D341Med (cell line): ENCODE data around the gene RPN2.

ENCODE experiments used
- DNase-seq: peaks from one replicate; pipeline ENCODE4 v3.0.0; 2012; ENCODE audit warnings: low spot score

RPN2 gene

DNA sequence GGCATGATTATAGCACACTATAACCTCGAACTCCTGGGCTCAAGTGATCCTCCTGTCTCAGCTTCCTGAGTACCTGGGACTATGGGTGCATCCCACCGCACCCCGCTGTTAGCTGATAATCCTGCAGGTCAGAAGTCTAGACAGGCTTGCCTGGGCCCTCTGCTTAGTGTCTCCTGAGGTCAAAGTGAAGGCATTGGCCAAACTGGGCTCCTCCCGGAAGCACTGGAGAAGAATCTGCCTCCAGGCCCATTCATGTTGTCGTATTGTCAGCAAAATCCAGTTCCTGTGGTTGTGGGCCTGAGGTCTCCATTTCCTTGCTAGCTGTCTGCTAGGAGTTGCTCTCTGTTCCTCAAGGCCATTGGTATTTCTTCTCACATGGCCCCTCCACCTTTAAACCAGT, 6.6 kb downstream of the RPN2 start:
- no peak for DNase-seq

DNA sequence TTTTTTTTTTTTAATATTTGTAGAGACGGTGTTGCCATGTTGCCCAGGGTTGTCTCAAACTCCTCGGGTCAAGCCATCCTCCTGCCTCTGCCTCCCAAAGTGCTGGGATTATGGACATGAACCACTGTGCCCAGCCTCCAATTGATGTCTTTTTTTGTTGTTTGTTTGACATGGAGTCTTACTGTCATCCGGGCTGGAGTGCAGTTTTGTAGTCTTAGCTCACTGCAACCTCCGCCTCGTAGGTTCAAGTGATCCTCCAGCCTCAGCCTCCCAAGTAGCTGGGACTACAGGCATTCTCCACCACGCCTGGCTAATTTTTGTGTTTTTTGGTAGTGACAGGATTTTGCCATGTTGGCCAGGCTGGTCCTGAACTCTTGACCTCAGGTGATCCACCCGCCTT, 9.7 kb downstream of the RPN2 start:
- DNase-seq: no peak

DNA sequence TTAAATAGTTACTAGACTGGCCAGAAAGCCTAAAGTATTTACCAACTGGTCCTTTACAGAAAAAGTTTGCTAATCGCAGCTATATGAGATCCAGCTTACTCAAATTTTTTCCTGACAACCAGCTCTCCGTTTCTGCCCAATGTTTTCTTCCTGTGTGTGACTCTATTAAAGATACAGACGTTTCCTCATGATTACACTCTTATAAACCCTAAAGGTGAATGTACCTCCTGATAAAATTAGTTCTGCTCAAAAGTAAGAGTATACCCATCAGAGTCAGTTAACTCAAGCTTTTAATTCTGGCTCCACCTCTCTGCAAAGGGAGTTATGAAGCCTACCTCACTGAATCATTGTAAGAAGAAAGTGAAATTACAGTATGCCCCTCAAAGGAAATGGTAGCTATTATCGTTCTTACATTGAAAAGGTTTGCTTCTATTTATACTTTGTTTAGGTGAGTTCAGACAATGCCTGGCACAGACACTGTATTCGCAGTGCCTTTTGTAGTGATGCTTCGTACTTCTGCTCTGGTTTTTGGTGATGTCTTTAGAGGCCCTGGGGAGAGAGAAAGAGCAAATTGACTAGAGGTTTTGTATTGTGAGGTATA, 10.4 kb downstream of the RPN2 start:
- DNase-seq: no peak

DNA sequence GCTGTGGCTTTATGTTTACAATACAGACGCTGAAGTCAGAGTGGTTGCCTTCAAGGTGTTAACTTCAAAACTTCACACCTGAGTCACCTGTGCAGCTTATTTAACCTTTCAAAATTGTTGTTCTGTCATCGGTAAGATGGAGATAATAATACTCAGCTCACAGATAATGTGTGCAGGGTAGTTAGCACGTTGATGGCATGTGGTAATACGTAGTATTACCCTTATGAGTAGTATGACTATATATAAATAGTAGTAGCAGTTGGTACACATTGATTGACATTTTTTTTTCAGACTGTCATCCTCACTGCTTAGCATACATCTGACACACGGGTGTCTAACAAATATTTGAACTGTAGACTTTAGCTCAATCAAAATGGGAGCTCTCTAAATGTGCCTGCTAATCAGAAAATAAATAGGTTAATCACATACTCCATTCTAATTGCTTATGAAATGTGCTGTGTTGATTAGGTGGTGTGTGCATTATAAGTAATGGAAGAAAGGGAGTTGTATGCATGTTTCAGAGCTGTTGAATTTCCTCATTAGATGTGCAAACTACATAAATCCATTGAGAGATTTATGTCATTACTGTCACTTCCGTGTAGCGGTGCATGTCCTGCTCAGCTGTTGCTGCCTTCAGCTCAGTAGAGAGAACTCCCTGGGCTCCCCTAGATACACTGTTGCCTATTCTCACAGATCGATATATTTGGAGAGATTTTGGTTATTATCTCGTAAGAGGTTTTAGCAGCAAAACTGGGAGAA, 11.4 kb downstream of the RPN2 start:
- no peak for DNase-seq

DNA sequence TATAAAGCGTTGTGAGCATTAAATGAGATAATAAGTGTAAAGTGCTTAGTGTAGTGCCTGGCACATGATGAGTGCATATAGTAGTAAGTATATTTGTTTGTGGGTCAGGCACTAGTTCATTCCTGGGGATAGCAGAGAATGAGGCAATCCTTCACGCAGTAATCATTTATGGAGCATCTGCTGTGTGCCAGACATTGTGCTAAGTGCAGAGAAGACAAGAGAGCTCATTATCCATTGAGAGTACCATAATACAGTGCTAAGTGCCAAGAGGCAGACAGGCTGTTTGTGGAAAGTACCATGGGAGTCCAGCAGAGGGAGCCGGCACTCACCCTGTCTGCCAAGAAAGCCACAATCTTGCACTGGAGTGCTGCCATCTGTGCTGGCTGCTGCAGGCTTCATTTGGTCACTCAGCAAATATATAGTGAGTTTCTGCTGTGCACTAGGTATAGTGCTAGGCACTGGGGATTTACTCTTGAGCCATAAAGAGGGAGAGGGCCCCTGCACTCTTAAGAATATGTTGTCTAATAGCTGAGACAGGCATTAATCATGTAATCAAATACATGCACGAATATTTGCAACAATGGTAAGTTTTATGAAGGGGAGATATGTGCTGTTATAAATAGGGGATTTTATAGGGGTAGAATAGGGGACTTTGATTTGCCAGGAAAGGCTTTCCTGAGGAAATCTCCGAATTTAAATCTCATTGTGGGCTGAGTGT, 13.2 kb downstream of the RPN2 start:
- DNase-seq: peak; percentile 89

DNA sequence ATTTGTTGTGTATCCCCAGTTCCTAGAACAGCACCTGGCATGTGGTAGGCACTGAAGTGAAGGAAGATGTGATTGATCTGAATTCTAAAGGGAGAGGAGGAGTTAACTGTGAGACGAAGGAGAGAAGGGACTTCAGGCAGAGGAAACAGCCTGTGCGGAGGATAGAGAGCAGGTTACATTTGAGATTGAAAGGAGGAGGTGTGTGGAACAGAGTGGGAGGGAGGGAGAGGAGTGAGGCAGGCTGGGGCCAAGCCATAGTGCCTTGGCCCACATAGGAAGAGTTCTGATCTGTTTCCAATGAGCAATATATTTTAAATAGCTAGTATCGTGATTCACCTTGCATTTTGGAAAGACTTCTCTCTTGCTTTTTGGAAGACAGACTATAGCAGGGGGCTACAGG, 14.1 kb downstream of the RPN2 start:
- no peak for DNase-seq

DNA sequence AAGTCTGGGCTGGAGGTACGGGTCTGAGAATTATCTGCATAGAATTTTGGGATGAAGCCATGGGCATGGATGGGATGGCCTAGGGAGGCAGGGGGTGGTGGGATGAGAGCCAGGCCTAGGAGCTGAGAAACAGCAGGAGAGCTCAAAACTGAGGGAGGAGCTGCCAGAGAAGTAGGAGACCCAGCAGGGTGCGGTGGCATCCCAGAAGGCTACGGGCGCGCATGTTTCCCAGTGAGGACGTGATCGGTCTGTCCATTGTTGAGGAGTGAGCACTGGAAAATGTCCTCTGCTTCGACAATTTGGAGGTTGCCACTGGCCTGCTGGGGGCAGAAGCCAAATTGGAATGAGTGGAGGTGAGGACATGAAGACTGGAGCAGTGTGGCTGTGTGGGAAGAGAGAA, 14.7 kb downstream of the RPN2 start:
- no peak for DNase-seq

DNA sequence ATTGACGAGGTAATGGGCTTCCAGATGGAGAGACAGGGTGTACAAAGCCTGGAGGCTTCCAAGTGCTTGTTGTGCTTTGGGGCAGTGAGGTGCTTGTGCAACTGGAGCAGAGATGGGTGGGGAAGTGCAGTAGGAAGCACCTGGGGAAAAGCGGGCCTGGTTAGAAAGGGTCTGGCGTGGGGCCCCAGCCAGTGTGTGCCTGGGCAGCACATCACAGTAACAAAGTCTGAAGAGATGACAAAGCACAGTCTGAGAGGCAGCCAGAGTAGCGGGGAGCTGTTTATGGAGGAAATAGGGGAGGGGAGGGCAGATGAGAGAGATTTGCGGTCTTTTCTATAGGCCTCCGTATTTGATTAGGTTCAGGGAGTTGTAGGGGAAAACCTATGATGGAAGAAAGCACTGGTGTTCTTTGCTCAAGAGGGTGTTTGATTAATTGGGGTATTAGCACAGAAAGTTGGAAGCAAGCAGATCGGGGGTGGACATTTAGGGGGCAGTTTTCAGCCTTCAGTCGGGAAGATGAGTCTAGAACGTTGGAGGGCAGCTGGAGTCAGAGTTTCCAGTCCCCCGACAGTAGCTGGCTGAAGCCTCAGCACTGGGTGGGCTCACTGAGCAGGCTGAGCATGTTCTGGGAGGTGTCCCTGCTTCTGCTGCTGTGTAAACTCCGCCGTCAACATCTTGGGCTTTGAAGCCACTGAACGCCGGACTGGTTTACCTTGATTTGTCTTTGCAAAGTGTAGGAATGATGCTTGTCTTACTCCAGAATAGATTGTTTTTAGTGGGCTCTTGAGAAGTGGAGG, 15.7 kb downstream of the RPN2 start:
- DNase-seq: no peak

DNA sequence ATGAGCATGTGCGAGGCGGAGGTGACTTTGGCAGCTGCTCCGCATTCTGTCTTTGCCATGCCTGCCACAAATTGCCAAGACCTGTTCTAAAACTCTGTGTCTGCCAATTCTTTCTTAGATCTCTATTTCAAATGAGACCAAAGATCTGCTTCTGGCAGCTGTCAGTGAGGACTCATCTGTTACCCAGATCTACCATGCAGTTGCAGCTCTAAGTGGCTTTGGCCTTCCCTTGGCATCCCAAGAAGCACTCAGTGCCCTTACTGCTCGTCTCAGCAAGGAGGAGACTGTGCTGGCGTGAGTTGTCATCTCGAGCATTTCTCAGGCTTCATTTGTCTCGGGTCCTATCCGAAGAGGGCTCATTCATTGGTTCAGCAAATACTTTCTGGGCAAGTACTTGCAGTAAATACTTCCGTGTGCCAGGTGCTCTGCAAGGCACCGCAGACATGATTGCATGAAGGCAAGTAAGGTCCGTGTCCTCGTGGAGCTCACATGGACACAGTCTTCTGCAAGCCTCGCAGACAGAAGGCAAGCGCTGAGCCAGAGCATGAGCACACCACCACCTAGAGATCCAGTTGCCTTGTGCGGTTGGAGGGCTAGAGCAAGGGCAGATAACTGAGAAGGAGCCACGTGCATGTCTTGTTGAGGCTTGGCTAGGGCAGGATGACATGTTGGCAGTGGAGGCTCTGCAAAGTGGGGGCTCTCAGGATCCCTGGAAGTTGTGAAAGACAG, 20.0 kb downstream of the RPN2 start:
- no peak for DNase-seq

DNA sequence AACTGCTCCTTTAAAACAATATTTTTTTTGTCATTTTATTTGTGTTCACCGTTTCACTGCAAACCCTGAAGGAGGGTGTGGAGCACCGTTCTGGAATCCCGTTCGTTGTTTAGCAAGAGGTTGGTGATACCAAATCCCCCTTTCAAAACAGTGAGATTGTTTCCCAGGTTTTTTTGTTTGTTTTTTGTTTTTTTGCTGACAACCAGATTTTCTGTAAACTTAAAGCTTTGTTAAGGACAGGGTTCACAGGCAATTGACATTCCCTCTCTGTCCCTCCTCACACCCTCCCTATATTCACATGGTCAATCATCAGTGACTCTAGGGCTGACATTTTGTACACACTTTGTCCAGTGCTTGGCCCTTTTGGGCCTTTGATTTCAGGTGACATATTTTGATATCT, 21.2 kb downstream of the RPN2 start:
- DNase-seq: no peak

DNA sequence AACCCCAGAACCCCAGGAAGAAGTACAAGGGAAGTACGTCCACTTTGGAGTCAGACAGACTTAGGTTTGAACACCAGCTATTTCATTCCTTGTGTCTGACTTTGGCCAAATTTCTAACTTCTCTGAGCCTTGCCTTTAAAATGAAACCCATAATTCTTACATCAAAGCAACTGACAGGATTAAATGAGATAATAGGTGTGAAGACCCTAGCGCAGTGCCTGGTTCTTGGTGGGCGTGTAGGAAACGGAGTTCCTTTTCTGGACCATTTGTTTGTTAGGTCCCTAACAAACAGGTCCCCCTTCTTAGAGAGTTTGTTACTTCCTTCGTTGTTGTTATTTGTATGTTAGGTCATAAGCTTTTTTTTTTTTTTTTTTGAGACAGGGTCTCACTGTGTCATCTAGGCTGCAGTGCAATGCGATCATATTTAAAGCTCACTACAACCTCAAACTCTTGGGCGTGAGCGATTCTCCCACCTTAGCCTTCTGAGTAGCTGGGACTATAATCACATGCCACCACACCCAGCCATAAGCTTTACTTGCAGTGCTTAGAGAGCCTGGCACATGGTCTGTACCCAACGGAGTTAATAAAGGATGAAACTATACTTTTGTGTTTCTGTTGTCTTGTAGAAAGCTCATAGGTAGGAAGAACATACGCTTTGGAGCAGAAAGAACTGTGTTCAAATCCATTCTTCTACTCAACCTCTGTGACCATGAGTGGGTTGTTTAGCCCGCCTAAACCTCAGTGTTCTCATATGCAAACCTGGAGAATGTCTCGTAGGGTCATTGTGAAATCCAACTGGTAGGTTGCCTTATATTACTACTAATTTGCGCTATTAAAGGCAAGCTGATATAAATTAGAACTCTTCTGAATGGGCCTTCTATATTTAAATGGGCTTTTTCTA, 22.0 kb downstream of the RPN2 start:
- DNase-seq: no peak

DNA sequence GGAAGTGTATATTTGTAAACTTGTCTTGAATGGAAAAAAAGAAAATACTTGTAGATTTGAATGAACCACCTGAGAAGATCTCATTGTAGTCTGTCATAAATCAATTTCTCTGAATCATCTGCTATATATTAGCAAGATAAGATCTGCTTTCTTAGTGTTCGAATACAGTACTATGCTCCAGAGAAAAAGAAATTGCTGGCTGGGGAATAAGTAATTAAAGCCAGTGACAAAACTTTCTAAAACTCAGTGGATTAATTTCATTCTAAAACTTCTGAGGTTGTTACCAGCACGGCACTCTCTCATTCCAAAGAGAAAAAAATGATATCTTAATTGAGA, 22.7 kb downstream of the RPN2 start:
- DNase-seq: no peak

DNA sequence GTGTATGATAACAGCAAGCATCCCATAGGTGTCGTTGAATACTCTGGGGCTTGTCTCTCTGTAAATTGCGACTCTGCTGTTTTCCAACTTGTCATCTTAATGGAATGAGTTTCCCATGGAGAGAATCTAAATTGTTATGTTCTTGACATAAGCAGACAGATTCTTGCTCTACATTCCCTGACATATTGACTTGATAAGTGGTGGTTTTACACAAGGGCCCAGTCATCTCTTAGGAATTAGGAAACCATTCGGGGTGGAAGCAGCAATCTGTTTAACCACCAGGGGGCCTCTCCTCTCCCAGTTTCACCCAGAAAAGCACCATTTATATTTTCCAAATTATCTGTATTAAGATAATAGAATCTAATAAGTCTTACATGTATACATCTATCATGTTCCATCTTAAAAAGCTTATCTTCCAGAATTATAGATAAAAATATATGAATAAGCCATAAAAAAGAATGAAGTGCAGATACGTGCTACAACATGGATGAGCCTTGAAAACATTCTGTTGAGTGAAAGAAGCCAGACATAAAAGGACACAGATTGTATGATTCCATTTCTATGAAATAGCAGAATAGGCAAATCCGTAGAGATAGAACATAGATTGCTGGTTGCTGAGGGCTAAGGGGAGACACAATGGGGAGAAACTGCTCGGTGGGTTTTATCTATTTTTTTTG, 23.3 kb downstream of the RPN2 start:
- DNase-seq: peak; percentile 63

DNA sequence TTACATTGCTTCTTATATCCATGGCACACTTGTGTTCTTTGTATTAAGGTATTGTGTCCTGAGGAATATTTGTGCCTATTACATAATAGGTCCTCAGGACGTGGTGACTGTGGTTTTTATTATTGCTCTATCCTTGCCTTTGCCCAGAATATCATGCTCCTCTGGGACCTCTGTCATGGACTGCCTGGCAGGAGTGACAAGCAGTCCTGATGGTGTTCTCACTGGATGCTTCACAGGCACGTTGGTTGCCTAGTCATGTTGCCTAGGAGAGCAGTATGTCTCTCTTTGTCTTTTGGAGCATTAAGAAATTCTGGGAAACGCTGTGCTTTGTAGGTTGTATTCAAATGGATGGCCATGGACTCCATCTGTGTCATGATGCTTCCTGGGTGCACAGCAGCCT, 24.9 kb downstream of the RPN2 start:
- DNase-seq: no peak

DNA sequence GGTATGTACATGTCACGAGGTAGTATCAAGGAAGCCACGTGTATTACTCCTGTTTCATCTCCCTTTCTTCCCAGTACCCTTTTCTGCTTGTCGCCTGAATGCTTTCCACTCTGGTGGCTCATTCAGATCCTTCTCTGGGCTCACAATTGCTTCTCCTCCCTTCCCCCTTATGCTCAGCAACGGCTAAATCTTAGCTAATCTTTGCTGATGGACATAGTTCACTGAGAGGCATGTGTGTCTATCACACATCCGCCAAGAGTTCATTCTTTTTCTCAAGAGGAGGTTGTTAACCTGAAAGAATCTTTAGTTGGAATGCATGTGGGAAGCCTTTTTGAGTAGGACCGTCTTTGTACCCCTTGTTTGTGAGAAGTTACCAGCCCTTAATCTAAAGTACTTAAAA, 26.0 kb downstream of the RPN2 start:
- no peak for DNase-seq

DNA sequence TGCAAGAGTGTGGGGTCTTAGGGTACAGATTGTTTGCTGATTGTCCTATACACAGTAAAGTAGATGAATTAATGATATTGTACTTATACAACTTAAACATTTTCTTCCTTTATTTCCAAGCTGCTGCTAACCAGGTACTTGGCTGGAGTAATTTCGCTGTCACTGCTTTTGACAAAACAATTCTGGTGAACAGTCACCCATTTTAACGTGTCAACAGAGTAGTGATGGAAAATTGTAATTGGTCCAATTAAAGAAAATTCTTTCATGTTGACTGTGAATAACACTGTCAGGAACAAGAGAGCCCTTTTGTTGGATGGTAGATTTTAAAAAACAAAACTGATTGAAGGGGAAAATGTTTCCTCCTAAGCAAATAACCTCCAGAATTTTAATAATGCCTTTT, 26.7 kb downstream of the RPN2 start:
- no peak for DNase-seq

DNA sequence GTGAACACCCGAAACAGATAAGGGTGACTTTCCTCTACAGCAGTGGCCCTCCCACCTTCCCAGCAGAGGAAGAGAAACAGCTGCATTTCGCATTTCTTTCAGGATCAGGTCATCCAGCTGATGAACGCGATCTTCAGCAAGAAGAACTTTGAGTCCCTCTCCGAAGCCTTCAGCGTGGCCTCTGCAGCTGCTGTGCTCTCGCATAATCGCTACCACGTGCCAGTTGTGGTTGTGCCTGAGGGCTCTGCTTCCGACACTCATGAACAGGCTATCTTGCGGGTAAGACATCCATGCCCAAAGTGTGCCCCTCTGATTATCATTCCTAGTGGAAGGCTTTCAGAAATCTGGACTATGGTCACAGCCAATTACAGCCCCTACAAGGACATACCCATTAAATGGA, 28.0 kb downstream of the RPN2 start:
- no peak for DNase-seq

DNA sequence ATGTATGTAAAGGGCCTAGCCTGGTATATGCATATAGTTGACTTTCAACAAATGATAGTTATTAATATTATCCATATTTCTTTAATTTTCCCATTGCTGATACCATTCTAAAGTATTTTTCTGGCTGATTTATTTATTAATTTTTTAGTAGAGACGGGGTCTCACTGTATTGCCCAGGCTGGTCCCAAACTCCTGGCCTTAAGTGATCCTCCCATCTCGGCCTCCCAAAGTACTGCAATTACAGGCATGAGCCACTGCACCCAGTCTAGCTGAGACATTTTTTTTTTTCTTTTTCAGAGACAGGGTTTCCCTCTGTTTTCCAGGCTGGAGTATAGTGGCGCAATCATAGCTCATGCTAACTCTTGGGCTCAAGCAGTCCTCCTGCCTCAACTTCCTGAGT, 30.1 kb downstream of the RPN2 start:
- DNase-seq: no peak

DNA sequence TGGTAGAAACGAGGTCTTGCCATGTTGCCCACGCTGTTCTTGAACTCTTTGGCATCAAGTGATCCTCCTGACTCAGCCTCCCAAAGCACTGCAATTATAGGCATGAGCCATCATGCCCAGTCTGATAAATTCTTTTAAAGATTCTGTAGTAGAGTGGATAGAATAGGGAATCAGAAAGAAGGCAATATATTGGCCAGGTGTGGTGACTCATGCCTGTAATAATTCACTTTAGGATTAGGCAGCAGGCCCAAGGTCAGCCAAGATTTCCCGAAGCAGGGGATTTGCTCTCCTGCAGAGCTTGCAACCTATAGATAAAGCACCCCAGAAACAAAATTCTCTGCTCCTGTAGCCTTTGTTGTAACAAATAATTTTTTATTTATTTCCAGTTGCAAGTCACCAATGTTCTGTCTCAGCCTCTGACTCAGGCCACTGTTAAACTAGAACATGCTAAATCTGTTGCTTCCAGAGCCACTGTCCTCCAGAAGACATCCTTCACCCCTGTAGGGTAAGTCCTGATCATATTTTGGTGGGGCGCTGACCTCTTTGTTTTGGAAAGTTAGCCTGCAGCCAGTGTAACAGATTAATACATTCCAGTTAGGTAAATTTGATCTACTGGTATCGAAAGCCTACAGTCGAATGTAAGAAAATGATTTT, 30.7 kb downstream of the RPN2 start:
- DNase-seq: no peak

DNA sequence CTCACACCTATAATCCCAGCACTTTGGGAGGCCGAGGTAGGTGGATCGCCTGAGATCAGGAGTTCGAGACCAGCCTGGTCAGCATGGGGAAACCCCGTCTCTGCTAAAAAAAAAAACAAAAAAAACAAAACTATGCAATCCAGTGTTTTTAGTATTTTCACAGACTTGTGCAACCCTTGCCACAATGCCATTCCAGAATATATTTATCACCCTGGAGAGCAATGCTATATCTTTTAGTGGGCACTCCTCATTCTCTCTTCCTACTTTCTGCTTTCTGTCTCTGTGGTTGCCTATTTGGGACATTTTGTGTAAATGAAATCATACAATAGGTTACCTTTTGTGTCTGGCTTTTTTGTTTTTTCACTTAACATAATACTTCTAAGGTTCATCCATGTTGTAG, 39.3 kb downstream of the RPN2 start:
- DNase-seq: no peak
